ENCODE data around the gene TSNAX.
"Not testable (repeated sequence)": the region's sequence is repeated elsewhere in the genome, so short reads cannot be mapped to it uniquely, and the experiment has no call there.

DNA sequence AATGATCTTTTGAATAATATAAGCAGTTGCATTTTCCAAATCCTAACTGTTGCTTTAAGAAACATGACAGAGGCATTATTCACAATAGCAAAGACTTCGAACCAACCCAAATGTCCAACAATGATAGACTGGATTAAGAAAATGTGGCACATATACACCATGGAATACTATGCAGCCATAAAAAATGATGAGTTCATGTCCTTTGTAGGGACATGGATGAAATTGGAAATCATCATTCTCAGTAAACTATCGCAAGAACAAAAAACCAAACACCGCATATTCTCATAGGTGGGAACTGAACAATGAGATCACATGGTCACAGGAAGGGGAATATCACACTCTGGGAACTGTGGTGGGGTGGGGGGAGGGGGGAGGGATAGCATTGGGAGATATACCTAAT lies 41.8 kb downstream of the TSNAX start:
- TF ChIP-seq, protein P1, sequence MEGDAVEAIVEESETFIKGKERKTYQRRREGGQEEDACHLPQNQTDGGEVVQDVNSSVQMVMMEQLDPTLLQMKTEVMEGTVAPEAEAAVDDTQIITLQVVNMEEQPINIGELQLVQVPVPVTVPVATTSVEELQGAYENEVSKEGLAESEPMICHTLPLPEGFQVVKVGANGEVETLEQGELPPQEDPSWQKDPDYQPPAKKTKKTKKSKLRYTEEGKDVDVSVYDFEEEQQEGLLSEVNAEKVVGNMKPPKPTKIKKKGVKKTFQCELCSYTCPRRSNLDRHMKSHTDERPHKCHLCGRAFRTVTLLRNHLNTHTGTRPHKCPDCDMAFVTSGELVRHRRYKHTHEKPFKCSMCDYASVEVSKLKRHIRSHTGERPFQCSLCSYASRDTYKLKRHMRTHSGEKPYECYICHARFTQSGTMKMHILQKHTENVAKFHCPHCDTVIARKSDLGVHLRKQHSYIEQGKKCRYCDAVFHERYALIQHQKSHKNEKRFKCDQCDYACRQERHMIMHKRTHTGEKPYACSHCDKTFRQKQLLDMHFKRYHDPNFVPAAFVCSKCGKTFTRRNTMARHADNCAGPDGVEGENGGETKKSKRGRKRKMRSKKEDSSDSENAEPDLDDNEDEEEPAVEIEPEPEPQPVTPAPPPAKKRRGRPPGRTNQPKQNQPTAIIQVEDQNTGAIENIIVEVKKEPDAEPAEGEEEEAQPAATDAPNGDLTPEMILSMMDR (conservative IDR thresholded peaks at IDR 0.05; ENCODE audit: low read depth, low read length) = not testable (repeated sequence)
- not testable (repeated sequence) for TF ChIP-seq EZH2 (IDR thresholded peaks at IDR 0.05; ENCODE audit: borderline replicate concordance, low read depth, low read length, poor library complexity, severe bottlenecking)
